Activated CD8-positive, alpha-beta T cell treated with anti-CD3 and anti-CD28 coated beads for 36 hours (primary cell): ENCODE results near the gene SMPD3. TPM values are rescaled to one million over a fixed set of nuclear protein-coding genes. Genes with fewer than 3 reads are reported as not detected.
A peak's percentile ranks its signal among the peaks of the same experiment; 100 is the strongest.

Experiments
- ATAC-seq: fragments of 200-7000 bp; cut with Tn5 transposase; one replicate; pipeline ENCODE4 v1.10.0; 2021; ENCODE audit warnings: mild to moderate bottlenecking, moderate library complexity
- CTCF ChIA-PET: fragments of 350-600 bp; sonication (Branson Sonifier 250); formaldehyde crosslinking; loops from one replicate; lab custom pipeline; 2021; ENCODE audit warnings: antibody characterized with exemption; lab: Charles Lee
- POLR2A ChIA-PET: fragments of 350-600 bp; sonication (Branson Sonifier 250); formaldehyde crosslinking; loops from one replicate; lab custom pipeline; 2021; ENCODE audit warnings: antibody characterized with exemption; lab: Charles Lee
- DNase-seq: peaks from one replicate; pipeline ENCODE4 v3.0.0-alpha.2; 2020
- H3K27ac Mint-ChIP-seq: one replicate; pipeline ENCODE4 v1.8.0; 2021; ENCODE audit warnings: mild to moderate bottlenecking, mixed read lengths
- H3K27me3 Mint-ChIP-seq: one replicate; pipeline ENCODE4 v1.8.0; 2021; ENCODE audit warnings: mixed read lengths
- H3K36me3 Mint-ChIP-seq: one replicate; pipeline ENCODE4 v1.8.0; 2021; ENCODE audit warnings: low read depth, mixed read lengths
- H3K4me1 Mint-ChIP-seq: one replicate; pipeline ENCODE4 v1.8.0; 2021; ENCODE audit warnings: low read depth, mixed read lengths
- H3K4me3 Mint-ChIP-seq: one replicate; pipeline ENCODE4 v1.8.0; 2021; ENCODE audit warnings: mild to moderate bottlenecking, moderate library complexity, mixed read lengths
- H3K9me3 Mint-ChIP-seq: one replicate; pipeline ENCODE4 v1.8.0; 2021; ENCODE audit warnings: mixed read lengths
- intact Hi-C: fragments of 100-400 bp; cut with micrococcal nuclease; formaldehyde crosslinking; loops from one replicate; pipeline ENCODE4 v1.10.0; 2022
- total RNA-seq, 2 experiments: library from RNA; stranded (reverse); gene quantifications; one replicate each; pipeline ENCODE4 v1.2.3, GENCODE V29; 2021
- TF ChIP-seq, protein P1 (sequence below): fragments of 200-600 bp; IDR thresholded peaks from one replicate; pipeline ENCODE4 v1.8.0; 2022; ENCODE audit warnings: antibody characterized with exemption, mild to moderate bottlenecking

Gene SMPD3
- total RNA-seq, 2 experiments from 2014 or later, result 0.16 to 0.63 TPM

DNA sequence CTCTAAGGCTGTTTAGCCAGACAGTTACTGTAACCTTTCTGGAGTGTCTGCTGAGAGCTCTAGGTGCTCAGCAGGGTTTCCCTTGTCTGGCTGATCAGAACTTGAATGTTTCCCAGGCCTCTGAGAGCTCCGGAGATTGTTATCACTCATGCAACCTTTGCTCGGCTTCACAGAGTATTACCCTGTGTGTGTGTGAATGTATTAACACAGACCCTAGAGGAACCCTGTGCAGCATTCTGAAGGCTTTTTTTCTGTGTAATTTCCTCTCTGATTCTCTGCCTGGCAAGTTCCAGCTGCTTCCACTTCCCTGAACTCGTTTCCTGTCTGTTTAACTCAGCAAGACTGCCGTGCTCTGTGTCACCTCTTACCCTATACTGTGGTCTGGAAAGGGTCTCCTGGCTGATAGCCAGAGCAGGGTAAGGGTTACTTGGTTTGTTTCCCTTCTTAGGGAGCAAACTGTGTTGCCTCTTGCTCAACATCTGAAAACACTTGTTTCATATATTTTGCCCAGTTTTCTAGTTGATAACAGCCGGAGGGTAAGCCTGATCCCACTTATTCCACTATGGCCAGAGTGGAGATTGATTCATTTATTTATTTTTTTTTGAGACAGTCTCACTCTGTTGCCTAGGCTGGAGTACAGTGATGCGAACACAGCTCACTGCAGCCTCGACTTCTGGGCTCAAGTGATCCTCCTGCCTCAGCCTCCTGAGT is 115.7 kb downstream of the SMPD3 start:
- no peak for ATAC-seq
- peak overlapping the region; percentile 21 for H3K27ac Mint-ChIP-seq
- H3K4me1 Mint-ChIP-seq, result peaks cover 21% of the 10 kb centered on the region
- no peaks in the 10 kb centered on the region for H3K27me3 Mint-ChIP-seq
- TF ChIP-seq, protein P1, sequence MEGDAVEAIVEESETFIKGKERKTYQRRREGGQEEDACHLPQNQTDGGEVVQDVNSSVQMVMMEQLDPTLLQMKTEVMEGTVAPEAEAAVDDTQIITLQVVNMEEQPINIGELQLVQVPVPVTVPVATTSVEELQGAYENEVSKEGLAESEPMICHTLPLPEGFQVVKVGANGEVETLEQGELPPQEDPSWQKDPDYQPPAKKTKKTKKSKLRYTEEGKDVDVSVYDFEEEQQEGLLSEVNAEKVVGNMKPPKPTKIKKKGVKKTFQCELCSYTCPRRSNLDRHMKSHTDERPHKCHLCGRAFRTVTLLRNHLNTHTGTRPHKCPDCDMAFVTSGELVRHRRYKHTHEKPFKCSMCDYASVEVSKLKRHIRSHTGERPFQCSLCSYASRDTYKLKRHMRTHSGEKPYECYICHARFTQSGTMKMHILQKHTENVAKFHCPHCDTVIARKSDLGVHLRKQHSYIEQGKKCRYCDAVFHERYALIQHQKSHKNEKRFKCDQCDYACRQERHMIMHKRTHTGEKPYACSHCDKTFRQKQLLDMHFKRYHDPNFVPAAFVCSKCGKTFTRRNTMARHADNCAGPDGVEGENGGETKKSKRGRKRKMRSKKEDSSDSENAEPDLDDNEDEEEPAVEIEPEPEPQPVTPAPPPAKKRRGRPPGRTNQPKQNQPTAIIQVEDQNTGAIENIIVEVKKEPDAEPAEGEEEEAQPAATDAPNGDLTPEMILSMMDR, result no peak
- no peak for DNase-seq
- ChIA-PET CTCF (interaction anchor here (0.6 to 11.4 kb wide), 5 partner anchors 22 to 78 kb away, joined by 3 to 102 read pairs (median 3); partner anchors contain the start of genes PRMT7, SLC7A6 and SLC7A6OS), POLR2A (interaction anchor here (0.7 to 1.6 kb wide), 2 partner anchors 35 to 68 kb away, joined by 4 to 5 read pairs; partner anchors contain the start of gene SLC7A6)
- no peak overlapping the region for H3K4me3 Mint-ChIP-seq
- no peaks in the 10 kb centered on the region for H3K9me3 Mint-ChIP-seq
- intact Hi-C loops, result no loop called here
- H3K36me3 Mint-ChIP-seq, result peaks cover 49% of the 10 kb centered on the region

DNA sequence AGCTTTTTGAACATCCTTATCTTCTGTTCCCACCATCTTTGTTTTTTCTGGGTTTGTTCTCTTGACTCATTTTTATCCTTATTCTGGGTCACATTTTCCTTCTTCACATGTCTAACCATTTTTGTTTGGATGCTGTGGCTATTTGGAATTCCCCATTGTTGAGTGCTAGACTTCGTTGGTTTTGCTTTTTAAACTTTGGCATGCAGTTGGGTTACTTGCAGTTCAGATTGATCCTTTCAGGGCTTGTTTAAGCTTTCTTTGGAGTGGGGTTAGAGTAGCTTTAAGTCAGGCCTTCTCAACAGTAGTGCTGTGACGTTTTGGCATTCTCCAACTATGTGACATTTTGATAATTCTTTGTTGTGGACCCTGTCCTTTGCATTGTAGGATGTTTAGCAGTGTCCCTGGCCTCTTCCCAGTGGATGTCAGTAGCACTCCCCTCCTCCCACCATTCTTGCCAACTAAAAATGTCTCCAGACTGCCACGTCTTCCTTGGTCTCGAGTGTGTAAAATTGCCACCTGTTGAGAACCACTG is 116.4 kb downstream of the SMPD3 start:
- TF ChIP-seq, protein P1, result no peak

DNA sequence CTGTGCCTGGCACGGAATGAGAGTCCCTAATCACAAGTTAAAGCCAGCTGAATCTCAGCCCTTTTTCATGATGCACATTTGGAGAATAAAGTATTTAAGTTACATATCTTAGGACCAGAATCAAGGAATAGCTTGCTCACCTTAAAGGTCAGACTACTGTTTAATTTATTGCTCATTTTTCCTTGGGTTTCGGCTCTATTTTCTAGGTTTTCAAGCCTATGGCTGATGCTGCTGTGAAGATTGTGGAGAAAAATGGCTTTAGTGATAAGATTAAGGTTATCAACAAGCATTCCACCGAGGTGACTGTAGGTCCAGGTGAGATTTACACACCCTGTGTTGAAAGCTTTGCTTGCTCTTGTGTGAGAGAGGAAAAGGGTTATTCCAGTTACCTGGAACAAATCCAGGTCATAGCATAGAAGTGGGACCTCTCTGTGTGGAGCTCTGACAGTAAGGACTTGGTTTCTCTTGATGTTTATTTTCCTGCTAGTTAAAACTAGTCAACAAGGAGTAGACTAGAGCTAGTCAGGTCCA is 119.4 kb downstream of the SMPD3 start:
- no peaks in the 10 kb centered on the region for H3K9me3 Mint-ChIP-seq
- POLR2A ChIA-PET, result interaction anchor here (0.7 to 7.3 kb wide), 13 partner anchors 9 to 377 kb away, joined by 3 to 56 read pairs (median 3); partner anchors contain the start of genes PLA2G15, PRMT7, SLC7A6 and SLC7A6OS
- ATAC-seq (no peak), DNase-seq (no peak)
- H3K27ac Mint-ChIP-seq, result no peak overlapping the region
- H3K27me3 Mint-ChIP-seq, result no peaks in the 10 kb centered on the region
- intact Hi-C loops, result loop anchor here (1.0 kb wide), 1 partner anchor 67 kb away; no protein-coding TSS in a partner anchor
- peaks cover 31% of the 10 kb centered on the region for H3K4me1 Mint-ChIP-seq
- TF ChIP-seq, protein P1, result no peak
- CTCF ChIA-PET, result interaction anchor here (0.6 to 13.2 kb wide), 43 partner anchors 8 to 512 kb away, joined by 3 to 444 read pairs (median 5); partner anchors contain the start of genes PLA2G15, PRMT7, SLC7A6 and SLC7A6OS
- peaks cover 43% of the 10 kb centered on the region for H3K36me3 Mint-ChIP-seq
- H3K4me3 Mint-ChIP-seq, result no peak overlapping the region

More for the DNA sequence above, 116.4 kb downstream of the SMPD3 start:
- no peaks in the 10 kb centered on the region for H3K9me3 Mint-ChIP-seq
- peak overlapping the region; percentile 21 for H3K27ac Mint-ChIP-seq
- no peak overlapping the region for H3K4me3 Mint-ChIP-seq
- ATAC-seq, result no peak
- peaks cover 26% of the 10 kb centered on the region for H3K4me1 Mint-ChIP-seq
- CTCF ChIA-PET, result interaction anchor here (1.0 to 11.4 kb wide), 4 partner anchors 21 to 70 kb away, joined by 3 to 102 read pairs (median 4); partner anchors contain the start of genes PRMT7, SLC7A6 and SLC7A6OS
- no peak for DNase-seq
- no peaks in the 10 kb centered on the region for H3K27me3 Mint-ChIP-seq
- intact Hi-C loops, result no loop called here
- POLR2A ChIA-PET, result interaction anchor here (0.7 kb wide), 1 partner anchor 34 kb away, joined by 4 read pairs; no protein-coding TSS in a partner anchor
- peaks cover 46% of the 10 kb centered on the region for H3K36me3 Mint-ChIP-seq

DNA sequence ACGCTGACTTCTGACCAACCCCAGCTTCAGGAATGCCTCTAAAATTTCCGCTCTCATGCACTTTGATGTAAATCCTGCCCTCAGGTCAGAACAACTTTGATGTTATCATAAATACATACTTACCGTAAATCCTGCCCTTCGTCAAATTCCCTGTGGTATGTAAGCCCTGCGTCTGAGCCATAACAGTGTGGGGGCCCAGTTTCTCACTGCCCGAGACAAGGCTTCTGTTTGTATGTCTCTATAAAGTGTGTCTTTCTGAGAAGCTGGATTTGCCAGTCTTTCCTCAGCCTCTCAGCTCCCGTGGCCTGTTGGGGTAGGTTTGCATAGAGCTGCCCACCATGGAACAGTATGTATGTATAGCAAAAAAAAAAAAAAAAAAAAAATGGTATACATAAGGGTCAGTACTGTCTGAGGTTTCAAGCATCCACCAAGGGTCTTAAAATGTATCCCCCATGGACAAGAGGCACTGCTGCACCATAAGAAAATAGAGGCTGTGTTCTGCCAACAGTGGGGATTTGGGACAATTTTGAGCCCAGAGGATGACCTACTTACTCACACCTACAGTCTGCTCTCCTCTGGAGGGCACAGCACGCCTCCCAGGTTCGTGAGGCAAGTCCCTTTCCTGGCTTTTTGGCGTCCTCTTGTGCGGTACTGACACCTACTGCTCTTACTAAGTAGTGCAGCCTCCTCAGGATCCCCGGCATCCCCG is 120.0 kb downstream of the SMPD3 start:
- peak; percentile 99 for ATAC-seq
- Mint-ChIP-seq H3K27me3 (no peaks in the 10 kb centered on the region), H3K27ac (peak overlapping the region; percentile 41), H3K36me3 (peaks cover 44% of the 10 kb centered on the region), H3K4me3 (no peak overlapping the region), H3K4me1 (peaks cover 31% of the 10 kb centered on the region), H3K9me3 (no peaks in the 10 kb centered on the region)
- TF ChIP-seq, protein P1, result peak; percentile 94
- DNase-seq, result peak; percentile 85
- ChIA-PET CTCF (interaction anchor here (0.6 to 13.2 kb wide), 43 partner anchors 8 to 512 kb away, joined by 3 to 444 read pairs (median 5); partner anchors contain the start of genes PLA2G15, PRMT7, SLC7A6 and SLC7A6OS), POLR2A (interaction anchor here (0.7 to 7.3 kb wide), 11 partner anchors 9 to 377 kb away, joined by 3 to 56 read pairs (median 4); partner anchors contain the start of genes PLA2G15, PRMT7, SLC7A6 and SLC7A6OS)
- intact Hi-C loops, result loop anchor here (1.0 kb wide), 1 partner anchor 66 kb away; no protein-coding TSS in a partner anchor
